ENCODE measurements around the gene PCK1. TPM values are rescaled to one million over a fixed set of nuclear protein-coding genes. Genes with fewer than 3 reads are reported as not detected.

The PCK1 gene
- total RNA-seq, 1 experiment from 2014 or later = 0.17 TPM

DNA sequence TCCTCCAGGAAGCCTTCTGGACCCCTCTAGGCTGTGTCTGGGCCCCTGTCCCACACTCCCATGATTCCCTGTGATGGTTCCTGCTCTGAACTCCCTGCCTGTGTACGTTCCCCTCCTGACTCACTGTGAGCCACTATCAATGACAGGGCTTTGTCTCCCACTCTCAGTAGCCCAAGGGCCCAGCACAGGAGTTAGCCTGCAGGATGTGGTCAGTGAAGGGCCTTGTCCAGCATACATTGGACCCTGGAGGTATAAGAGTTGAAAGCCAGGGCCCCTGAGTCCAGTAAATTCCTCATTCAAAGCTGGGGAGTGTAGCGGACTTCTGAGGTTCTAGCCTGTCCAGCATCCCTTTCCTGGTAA lies 40.3 kb downstream of the PCK1 start:
- peaks cover 9% of the 10 kb centered on the region; the same call in 1 of the 2 replicates for H3K9me3 Mint-ChIP-seq
- TF ChIP-seq, protein P1, sequence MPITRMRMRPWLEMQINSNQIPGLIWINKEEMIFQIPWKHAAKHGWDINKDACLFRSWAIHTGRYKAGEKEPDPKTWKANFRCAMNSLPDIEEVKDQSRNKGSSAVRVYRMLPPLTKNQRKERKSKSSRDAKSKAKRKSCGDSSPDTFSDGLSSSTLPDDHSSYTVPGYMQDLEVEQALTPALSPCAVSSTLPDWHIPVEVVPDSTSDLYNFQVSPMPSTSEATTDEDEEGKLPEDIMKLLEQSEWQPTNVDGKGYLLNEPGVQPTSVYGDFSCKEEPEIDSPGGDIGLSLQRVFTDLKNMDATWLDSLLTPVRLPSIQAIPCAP (CRISPR knock-in tag; IDR thresholded peaks at IDR 0.05) = no peak
- TF ChIP-seq NR2C2 (CRISPR knock-in tag; IDR thresholded peaks at IDR 0.05) = no peak
- TF ChIP-seq, protein P2, sequence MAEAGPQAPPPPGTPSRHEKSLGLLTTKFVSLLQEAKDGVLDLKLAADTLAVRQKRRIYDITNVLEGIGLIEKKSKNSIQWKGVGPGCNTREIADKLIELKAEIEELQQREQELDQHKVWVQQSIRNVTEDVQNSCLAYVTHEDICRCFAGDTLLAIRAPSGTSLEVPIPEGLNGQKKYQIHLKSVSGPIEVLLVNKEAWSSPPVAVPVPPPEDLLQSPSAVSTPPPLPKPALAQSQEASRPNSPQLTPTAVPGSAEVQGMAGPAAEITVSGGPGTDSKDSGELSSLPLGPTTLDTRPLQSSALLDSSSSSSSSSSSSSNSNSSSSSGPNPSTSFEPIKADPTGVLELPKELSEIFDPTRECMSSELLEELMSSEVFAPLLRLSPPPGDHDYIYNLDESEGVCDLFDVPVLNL (CRISPR knock-in tag; IDR thresholded peaks at IDR 0.05; ENCODE audit: borderline replicate concordance, low read depth) = no peak
- H3K27me3 Mint-ChIP-seq (ENCODE audit: low read depth) = peaks cover 2% of the 10 kb centered on the region; the same call in 1 of the 2 replicates

GRCh38 chr20:57601737-57602136 lies 40.8 kb downstream of the PCK1 start:
- no peak for ATAC-seq
- no peak overlapping the region for H3K4me3 Mint-ChIP-seq
- peaks cover 2% of the 10 kb centered on the region; the same call in 1 of the 2 replicates for H3K27me3 Mint-ChIP-seq (ENCODE audit: low read depth)
- ChIA-PET POLR2A (interaction anchor here (0.7 kb wide), 1 partner anchor 89 kb away, joined by 3 read pairs; no protein-coding TSS in a partner anchor), CTCF (interaction anchor here (0.6 to 1.4 kb wide), 2 partner anchors 21 to 486 kb away, joined by 3 to 7 read pairs; no protein-coding TSS in a partner anchor)
- no peaks in the 10 kb centered on the region for H3K36me3 Mint-ChIP-seq
- H3K4me1 Mint-ChIP-seq = peaks cover 3% of the 10 kb centered on the region; the same call in 1 of the 2 replicates
- no peak overlapping the region for H3K27ac Mint-ChIP-seq
- no peak for TF ChIP-seq ETV6 (CRISPR knock-in tag; IDR thresholded peaks at IDR 0.05)
- TF ChIP-seq ZMAT4 (CRISPR knock-in tag; IDR thresholded peaks at IDR 0.05) = no peak
- TF ChIP-seq ZNF232 (CRISPR knock-in tag; IDR thresholded peaks at IDR 0.05) = no peak
- TF ChIP-seq ZNF671 (CRISPR knock-in tag; IDR thresholded peaks at IDR 0.05) = no peak
- no peak for TF ChIP-seq ATF3 (CRISPR knock-in tag; conservative IDR thresholded peaks at IDR 0.05)
- TF ChIP-seq, protein P1 (CRISPR knock-in tag; IDR thresholded peaks at IDR 0.05) = no peak
- no peak for TF ChIP-seq EMX1 (CRISPR knock-in tag; IDR thresholded peaks at IDR 0.05)
- no peak for TF ChIP-seq TEAD1 (CRISPR knock-in tag; IDR thresholded peaks at IDR 0.05)
- no peak for TF ChIP-seq GRHL2 (CRISPR knock-in tag; IDR thresholded peaks at IDR 0.05; ENCODE audit: insufficient replicate concordance, severe bottlenecking)
- TF ChIP-seq ZNF532 (CRISPR knock-in tag; IDR thresholded peaks at IDR 0.05; ENCODE audit: borderline replicate concordance) = no peak
- no peak for TF ChIP-seq ATF1 (CRISPR knock-in tag; IDR thresholded peaks at IDR 0.05)
- TF ChIP-seq, protein P3, sequence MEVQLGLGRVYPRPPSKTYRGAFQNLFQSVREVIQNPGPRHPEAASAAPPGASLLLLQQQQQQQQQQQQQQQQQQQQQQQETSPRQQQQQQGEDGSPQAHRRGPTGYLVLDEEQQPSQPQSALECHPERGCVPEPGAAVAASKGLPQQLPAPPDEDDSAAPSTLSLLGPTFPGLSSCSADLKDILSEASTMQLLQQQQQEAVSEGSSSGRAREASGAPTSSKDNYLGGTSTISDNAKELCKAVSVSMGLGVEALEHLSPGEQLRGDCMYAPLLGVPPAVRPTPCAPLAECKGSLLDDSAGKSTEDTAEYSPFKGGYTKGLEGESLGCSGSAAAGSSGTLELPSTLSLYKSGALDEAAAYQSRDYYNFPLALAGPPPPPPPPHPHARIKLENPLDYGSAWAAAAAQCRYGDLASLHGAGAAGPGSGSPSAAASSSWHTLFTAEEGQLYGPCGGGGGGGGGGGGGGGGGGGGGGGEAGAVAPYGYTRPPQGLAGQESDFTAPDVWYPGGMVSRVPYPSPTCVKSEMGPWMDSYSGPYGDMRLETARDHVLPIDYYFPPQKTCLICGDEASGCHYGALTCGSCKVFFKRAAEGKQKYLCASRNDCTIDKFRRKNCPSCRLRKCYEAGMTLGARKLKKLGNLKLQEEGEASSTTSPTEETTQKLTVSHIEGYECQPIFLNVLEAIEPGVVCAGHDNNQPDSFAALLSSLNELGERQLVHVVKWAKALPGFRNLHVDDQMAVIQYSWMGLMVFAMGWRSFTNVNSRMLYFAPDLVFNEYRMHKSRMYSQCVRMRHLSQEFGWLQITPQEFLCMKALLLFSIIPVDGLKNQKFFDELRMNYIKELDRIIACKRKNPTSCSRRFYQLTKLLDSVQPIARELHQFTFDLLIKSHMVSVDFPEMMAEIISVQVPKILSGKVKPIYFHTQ (CRISPR knock-in tag; IDR thresholded peaks at IDR 0.05) = no peak
- TF ChIP-seq SMAD3 (CRISPR knock-in tag; IDR thresholded peaks at IDR 0.05; ENCODE audit: borderline replicate concordance) = no peak
- TF ChIP-seq, protein P4, sequence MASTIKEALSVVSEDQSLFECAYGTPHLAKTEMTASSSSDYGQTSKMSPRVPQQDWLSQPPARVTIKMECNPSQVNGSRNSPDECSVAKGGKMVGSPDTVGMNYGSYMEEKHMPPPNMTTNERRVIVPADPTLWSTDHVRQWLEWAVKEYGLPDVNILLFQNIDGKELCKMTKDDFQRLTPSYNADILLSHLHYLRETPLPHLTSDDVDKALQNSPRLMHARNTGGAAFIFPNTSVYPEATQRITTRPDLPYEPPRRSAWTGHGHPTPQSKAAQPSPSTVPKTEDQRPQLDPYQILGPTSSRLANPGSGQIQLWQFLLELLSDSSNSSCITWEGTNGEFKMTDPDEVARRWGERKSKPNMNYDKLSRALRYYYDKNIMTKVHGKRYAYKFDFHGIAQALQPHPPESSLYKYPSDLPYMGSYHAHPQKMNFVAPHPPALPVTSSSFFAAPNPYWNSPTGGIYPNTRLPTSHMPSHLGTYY (CRISPR knock-in tag; IDR thresholded peaks at IDR 0.05) = no peak
- DNase-seq (ENCODE audit: low spot score) = no peak
- peaks cover 9% of the 10 kb centered on the region; the same call in 1 of the 2 replicates for H3K9me3 Mint-ChIP-seq

More for the DNA sequence above, 40.3 kb downstream of the PCK1 start:
- Mint-ChIP-seq H3K36me3 (no peaks in the 10 kb centered on the region), H3K27ac (no peak overlapping the region), H3K4me3 (no peak overlapping the region), H3K4me1 (peaks cover 3% of the 10 kb centered on the region; the same call in 1 of the 2 replicates)
- ATAC-seq (no peak), DNase-seq (ENCODE audit: low spot score) (no peak)
- POLR2A ChIA-PET = interaction anchor here (0.7 kb wide), 1 partner anchor 89 kb away, joined by 3 read pairs; no protein-coding TSS in a partner anchor
- CTCF ChIA-PET = interaction anchor here (0.6 to 1.4 kb wide), 3 partner anchors 22 to 579 kb away, joined by 3 to 7 read pairs (median 4); no protein-coding TSS in a partner anchor

Data from WTC11 (cell line).